Measurements from ENCODE around the gene SORCS2. TPM values are rescaled to one million over a fixed set of nuclear protein-coding genes. Genes with fewer than 3 reads are reported as not detected.

SORCS2 gene
- total RNA-seq, 2 experiments from 2014 or later = 0.03 TPM; not detected in 1

GRCh38 chr4:7335344-7336066, 143.2 kb downstream of the SORCS2 start:
- Histone ChIP-seq H4K20me1 (ENCODE audit: insufficient read depth, low read length) (no peaks in the 10 kb centered on the region), H3K27ac (ENCODE audit: low read depth, low read length, poor library complexity, severe bottlenecking) (no peak overlapping the region), H3K4me3 (ENCODE audit: low read depth, low read length, poor library complexity, severe bottlenecking) (no peak overlapping the region), H3K79me2 (ENCODE audit: insufficient read depth, low read depth, low read length) (no peaks in the 10 kb centered on the region), H2AFZ (ENCODE audit: low read length) (no peak overlapping the region), H3K9me3 (ENCODE audit: low read length) (no peaks in the 10 kb centered on the region), H3K4me1 (ENCODE audit: insufficient read depth, low read length, poor library complexity, severe bottlenecking) (no peaks in the 10 kb centered on the region), H3K9me2 (ENCODE audit: insufficient read depth, low read length) (no peaks in the 10 kb centered on the region), H3K4me2 (ENCODE audit: low read length) (no peak overlapping the region), H3K36me3 (ENCODE audit: insufficient read depth, low read length) (no peaks in the 10 kb centered on the region)
- DNase-seq (ENCODE audit: low spot score) = peak; percentile 45
- POLR2A ChIA-PET = no interaction called here
- BruUV-seq (replicated peaks) = no TSS peak
- TF ChIP-seq EZH2phosphoT487 (IDR thresholded peaks at IDR 0.05; ENCODE audit: borderline replicate concordance, low read depth, low read length) (no peak), CTCF (conservative IDR thresholded peaks at IDR 0.05; ENCODE audit: low read length) (peak; percentile 77)
- intact Hi-C loops (cut with micrococcal nuclease; ENCODE audit: unreplicated experiment) = no loop called here
- CTCF ChIA-PET (ENCODE audit: unreplicated experiment) = no interaction called here

GRCh38 chr4:7336067-7336569, 143.8 kb downstream of the SORCS2 start:
- no peaks in the 10 kb centered on the region for H3K4me1 ChIP-seq (ENCODE audit: insufficient read depth, low read length, poor library complexity, severe bottlenecking)
- no peak; the same call in 1 of the 2 replicates for TF ChIP-seq CTCF (conservative IDR thresholded peaks at IDR 0.05; ENCODE audit: low read length)
- TF ChIP-seq EZH2phosphoT487 (IDR thresholded peaks at IDR 0.05; ENCODE audit: borderline replicate concordance, low read depth, low read length) = no peak
- no peaks in the 10 kb centered on the region for H3K79me2 ChIP-seq (ENCODE audit: insufficient read depth, low read depth, low read length)
- no peak for DNase-seq (ENCODE audit: low spot score)
- H3K4me3 ChIP-seq (ENCODE audit: low read depth, low read length, poor library complexity, severe bottlenecking) = no peak overlapping the region
- no peak overlapping the region for H3K27ac ChIP-seq (ENCODE audit: low read depth, low read length, poor library complexity, severe bottlenecking)
- no peaks in the 10 kb centered on the region for H3K9me2 ChIP-seq (ENCODE audit: insufficient read depth, low read length)
- no peaks in the 10 kb centered on the region for H3K9me3 ChIP-seq (ENCODE audit: low read length)
- no peak overlapping the region for H3K4me2 ChIP-seq (ENCODE audit: low read length)
- ChIA-PET CTCF (ENCODE audit: unreplicated experiment) (no interaction called here), POLR2A (interaction anchor here (0.7 kb wide), 1 partner anchor 209 kb away, joined by 3 read pairs; no protein-coding TSS in a partner anchor)
- no peak overlapping the region for H2AFZ ChIP-seq (ENCODE audit: low read length)
- H3K36me3 ChIP-seq (ENCODE audit: insufficient read depth, low read length) = no peaks in the 10 kb centered on the region
- BruUV-seq (replicated peaks) = no TSS peak
- no peaks in the 10 kb centered on the region for H4K20me1 ChIP-seq (ENCODE audit: insufficient read depth, low read length)
- intact Hi-C loops (cut with micrococcal nuclease; ENCODE audit: unreplicated experiment) = no loop called here

- Histone ChIP-seq H3K9me2 (ENCODE audit: insufficient read depth, low read length) (no peaks in the 10 kb centered on the region), H4K20me1 (ENCODE audit: insufficient read depth, low read length) (no peaks in the 10 kb centered on the region), H3K27ac (ENCODE audit: low read depth, low read length, poor library complexity, severe bottlenecking) (no peak overlapping the region), H3K4me3 (ENCODE audit: low read depth, low read length, poor library complexity, severe bottlenecking) (no peak overlapping the region), H2AFZ (ENCODE audit: low read length) (no peak overlapping the region), H3K79me2 (ENCODE audit: insufficient read depth, low read depth, low read length) (no peaks in the 10 kb centered on the region), H3K9me3 (ENCODE audit: low read length) (no peaks in the 10 kb centered on the region), H3K4me2 (ENCODE audit: low read length) (no peak overlapping the region), H3K36me3 (ENCODE audit: insufficient read depth, low read length) (no peaks in the 10 kb centered on the region), H3K4me1 (ENCODE audit: insufficient read depth, low read length, poor library complexity, severe bottlenecking) (no peaks in the 10 kb centered on the region)
- TF ChIP-seq CTCF (conservative IDR thresholded peaks at IDR 0.05; ENCODE audit: low read length) = no peak
- TF ChIP-seq EZH2phosphoT487 (IDR thresholded peaks at IDR 0.05; ENCODE audit: borderline replicate concordance, low read depth, low read length) = no peak
- ChIA-PET POLR2A (interaction anchor here (0.7 kb wide), 1 partner anchor 208 kb away, joined by 3 read pairs; no protein-coding TSS in a partner anchor), CTCF (ENCODE audit: unreplicated experiment) (no interaction called here)
- BruUV-seq (replicated peaks) = no TSS peak
- intact Hi-C loops (cut with micrococcal nuclease; ENCODE audit: unreplicated experiment) = no loop called here
- DNase-seq (ENCODE audit: low spot score) = no peak
Observed at GRCh38 chr4:7336732-7337131, 144.4 kb downstream of the SORCS2 start.

Data from OCI-LY7 (cell line).